Left hindlimb (tissue), 1 donor: ENCODE measurements around the gene TMEM255B.
"Not testable (repeated sequence)": the region's sequence is repeated elsewhere in the genome, so short reads cannot be mapped to it uniquely, and the experiment has no call there.

Experiments used
- DNase-seq: peaks from one replicate; pipeline ENCODE4 v3.0.0-alpha.2; 2018

TMEM255B gene

GRCh38 chr13:113750554-113751399 is 8.2 kb upstream of the TMEM255B start:
- no peak for DNase-seq

- DNase-seq = peak; percentile 22
These were observed 7.5 kb upstream of the TMEM255B start for GRCh38 chr13:113751491-113751890.

DNA sequence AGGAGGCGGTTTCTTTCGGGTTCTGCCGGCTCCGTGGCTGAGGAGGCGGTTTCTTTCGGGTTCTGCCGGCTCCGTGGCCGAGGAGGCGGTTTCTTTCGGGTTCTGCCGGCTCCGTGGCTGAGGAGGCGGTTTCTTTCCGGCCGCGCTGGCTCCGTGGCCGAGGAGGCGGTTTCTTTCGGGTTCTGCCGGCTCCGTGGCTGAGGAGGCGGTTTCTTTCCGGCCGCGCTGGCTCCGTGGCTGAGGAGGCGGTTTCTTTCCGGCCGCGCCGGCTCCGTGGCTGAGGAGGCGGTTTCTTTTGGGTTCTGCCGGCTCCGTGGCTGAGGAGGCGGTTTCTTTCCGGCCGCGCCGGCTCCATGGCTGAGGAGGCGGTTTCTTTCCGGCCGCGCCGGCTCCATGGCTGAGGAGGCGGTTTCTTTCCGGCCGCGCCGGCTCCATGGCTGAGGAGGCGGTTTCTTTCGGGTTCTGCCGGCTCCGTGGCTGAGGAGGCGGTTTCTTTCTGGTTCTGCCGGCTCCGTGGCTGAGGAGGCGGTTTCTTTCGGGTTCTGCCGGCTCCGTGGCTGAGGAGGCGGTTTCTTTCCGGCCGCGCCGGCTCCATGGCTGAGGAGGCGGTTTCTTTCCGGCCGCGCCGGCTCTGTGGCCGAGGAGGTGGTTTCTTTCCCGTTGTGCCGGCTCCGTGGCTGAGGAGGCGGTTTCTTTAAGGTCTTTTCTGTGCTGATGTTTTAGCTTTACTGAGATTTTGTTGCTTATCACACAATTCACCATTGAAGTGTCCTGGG is 6.6 kb upstream of the TMEM255B start:
- not testable (repeated sequence) for DNase-seq

DNA sequence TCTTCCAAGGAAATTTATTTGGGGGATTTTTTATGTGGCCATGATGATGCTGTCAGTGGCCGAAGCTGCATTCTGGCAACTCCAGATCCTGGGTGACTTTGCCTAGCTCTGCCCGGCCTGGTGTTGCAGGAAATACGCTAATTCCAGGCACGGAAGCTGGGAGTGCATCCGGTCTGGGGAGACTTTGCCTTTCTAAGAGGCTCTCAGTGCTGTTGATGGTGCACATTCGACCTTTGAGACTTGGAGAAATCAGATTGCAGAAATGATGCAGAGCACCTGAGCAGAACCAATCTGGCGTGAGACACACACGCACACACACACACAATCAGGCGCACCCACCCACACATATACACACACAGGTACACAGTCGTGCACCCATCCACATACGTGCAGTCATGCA is 5.9 kb upstream of the TMEM255B start:
- no peak for DNase-seq

DNA sequence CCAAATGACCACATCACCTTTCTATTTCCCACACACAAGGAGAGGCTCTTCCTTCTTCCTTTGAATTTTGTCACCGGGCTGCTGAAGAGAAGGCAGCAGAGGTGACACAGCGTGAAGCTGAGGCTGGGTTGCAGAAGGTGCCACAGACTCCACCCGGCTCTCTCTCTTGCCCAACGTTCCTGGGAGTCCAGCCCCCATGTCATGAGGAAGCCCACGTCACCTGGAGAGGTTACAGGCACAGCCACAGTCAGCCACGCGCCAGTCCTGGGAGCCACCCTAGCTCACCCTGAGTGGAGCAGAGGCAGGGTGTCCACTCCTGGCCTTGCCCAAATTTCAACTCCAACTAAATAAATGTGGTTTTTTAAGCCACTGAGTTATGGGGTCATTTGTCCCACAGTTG is 4.8 kb upstream of the TMEM255B start:
- no peak for DNase-seq

GRCh38 chr13:113754691-113755090 is 4.3 kb upstream of the TMEM255B start:
- DNase-seq = peak; percentile 18

DNA sequence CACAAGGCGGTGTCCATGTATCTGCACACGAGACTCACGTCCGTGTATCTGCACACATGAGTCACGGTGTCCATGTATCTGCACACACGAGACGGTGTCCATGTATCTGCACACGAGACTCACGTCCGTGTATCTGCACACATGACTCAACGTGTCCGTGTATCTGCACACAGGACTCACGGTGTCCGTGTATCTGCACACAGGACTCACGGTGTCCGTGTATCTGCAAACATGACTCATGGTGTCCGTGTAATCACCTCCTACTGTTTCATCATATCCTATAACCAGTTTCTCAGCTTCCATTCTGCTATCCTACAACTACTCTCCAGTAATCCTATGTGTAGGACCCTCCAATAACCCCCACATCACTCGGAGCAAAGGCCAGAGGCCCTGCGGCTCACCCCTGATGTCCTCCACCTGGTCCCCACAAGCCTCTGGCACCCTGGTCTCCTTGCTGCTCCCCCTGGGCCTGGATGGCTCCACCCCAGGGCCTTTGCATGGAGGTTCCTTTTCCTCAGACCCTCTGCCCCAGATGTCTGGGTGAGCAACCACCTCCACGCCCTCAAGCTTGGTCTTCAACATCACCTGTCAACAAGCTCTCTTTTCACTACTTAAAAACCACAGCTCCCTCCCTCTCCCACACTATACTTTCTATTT is 2.5 kb upstream of the TMEM255B start:
- no peak for DNase-seq

- DNase-seq = no peak
These were observed 605 bp downstream of the TMEM255B start for GRCh38 chr13:113759525-113760137.

- DNase-seq = no peak
These were observed 2.1 kb downstream of the TMEM255B start for GRCh38 chr13:113761136-113761535.

GRCh38 chr13:113762075-113762474 is 3.0 kb downstream of the TMEM255B start:
- no peak for DNase-seq

DNA sequence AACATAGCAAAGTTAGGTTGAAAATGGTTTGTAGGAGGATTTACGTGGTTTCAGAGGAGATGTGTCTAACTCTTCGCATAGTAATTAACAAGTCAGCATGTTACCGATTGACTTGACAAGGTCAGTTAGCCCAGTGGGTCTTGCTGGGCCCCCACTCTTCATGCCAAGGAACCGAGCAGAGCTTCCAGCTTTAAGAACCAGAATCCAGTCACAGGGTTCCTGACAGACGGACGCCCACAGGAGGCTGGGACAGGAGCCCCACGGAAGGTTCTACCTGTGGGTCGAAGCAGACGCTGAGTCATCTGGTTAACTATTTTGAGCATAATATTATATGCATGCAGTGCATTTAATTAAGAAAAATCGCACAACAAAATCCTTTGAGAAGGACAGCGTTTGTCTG is 3.5 kb downstream of the TMEM255B start:
- no peak for DNase-seq

- DNase-seq = no peak
These were observed 4.2 kb downstream of the TMEM255B start for GRCh38 chr13:113763254-113763653.

DNA sequence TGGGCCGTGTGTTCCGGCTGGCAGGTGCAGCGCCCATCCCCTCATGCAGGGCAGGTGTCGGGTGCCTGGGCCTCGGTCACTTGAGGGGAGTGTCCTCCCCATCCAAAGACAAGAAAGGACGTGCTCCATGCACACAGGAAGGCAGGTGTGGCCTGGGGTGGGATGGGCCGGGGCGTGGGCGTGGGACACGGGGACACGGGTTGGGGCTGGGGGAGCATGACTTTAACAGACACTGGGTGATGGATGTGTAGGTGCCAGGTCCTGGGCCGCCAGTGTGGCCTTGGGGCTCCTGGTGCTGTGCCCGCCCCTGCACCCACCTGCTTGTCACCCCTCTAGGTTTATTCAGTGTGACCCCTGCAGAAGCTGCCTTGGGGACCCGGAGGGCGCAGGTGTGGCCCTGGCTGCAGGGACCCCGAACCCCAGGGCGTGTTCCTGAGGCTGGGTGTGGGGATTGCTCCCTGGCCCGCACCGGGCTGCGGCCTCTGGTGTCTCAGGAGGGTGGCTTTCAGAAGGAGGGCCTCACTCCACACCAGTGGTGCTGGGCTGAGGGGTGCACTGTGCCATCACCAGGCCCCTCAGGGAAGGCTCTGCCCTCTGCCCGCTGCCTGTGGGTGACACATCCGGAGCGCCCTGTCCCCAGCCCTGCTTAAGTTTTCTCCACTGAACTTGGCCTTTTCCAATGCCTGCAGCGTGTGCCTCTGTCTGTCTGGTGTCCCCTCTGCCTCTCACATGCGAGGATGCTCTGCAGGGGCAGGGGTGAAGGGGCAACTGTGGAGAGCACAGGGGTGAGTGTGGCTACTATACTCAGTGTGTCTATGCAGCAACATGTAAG is 5.2 kb downstream of the TMEM255B start:
- DNase-seq = no peak

GRCh38 chr13:113764793-113765563 is 6.0 kb downstream of the TMEM255B start:
- DNase-seq = no peak

GRCh38 chr13:113765564-113765910 is 6.5 kb downstream of the TMEM255B start:
- DNase-seq = no peak

- DNase-seq = no peak
These were observed 7.2 kb downstream of the TMEM255B start for GRCh38 chr13:113766035-113766800.

DNA sequence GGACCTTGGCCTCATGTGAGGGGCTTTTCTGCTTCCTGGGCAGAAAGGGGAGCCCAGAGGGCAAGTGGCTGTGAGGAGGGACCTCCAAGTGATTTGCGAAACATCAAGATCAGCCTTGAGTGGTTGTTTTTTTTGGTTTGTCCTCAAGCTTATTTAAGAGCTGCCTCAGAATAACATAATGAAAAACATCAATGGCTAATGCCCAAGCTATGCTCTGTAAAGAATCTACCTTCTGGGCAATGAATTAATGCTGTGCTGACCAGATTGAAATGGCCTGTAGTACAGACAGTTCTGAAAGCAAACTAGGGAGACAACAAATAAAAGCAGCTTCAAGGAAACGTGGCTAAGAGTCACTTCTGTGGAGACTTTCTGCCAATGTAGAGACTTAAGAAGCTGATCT is 8.3 kb downstream of the TMEM255B start:
- no peak for DNase-seq

DNA sequence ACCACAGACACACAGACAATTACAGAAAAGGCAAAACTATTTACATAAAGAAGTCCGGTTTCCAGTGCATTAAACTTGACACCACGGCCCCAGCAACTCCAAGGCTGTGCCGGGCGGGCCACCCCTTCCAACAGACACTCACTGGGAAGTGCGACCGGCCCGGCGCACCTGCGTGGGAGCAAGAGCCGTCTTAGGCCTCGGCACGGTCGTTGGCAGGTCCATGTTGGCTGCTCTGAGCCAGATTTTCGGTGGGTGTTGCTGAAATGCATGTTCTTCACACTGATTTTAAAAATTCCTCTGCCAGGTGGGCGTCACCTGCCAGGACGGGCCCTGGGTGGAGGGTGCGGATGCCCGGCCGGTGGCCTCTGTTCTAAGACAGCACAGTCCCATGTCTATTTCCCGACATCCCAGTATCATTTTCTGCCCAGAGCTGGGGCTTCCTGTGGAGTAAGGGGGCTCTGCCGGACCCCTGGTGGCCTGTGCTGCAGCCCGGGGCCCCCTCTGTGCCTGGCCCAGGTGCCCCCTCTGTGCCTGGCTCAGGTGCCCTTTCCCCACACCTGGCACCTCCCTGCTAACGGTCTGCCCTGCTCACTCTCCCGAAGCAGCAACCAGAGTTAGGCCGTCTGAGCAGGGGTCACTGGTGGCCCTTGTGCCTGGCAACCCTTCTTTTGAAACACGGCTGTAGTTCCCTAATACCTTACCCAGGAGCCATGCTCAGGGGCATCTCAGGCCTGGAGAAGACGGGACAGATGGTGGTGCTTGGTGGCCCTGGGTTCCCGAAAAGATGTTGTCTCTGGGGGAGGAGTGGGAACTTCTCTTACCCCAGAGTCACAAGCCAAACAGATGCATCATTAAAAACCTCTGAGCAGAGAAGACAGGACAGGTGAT is 9.2 kb downstream of the TMEM255B start:
- no peak for DNase-seq

DNA sequence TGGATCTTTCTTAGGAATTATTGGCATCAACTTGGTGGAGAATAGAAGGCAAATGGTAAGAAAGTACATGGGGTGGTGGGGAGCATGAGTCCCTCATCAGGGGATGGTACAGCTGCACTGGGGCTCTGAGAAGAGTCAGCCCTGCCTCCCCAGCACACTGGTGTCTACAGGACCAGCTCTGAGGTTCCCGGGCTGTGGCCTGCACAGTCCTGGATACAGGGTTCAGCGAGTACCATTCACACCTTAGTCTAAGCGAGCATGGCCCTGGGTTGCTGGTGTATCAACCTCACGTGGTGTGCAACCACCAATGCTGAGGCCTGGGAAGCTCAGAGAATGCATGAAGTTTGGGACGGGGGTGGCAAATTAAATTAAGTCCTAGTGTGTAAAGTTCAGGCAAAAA is 10.1 kb downstream of the TMEM255B start:
- no peak for DNase-seq

DNA sequence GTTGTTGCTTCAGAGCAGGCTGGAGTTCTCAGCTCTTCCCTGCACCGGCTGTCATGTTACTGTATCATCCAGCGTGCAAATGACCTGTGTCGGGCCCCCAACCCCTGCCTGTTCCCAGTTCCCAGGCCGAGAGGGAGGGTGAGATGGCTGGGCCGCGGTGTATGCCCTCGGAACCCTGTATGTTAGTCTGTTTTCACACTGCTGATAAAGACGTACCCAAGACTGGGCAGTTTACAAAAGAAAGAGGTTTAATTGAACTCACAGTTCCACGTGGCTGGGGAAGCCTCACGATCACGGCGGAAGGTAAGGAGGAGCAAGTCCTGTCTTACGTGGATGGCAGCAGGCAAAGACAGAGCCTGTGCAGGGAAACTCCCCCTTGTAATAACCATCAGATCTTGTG is 10.9 kb downstream of the TMEM255B start:
- no peak for DNase-seq
